ENCODE results near the gene VWCE.

GRCh38 chr11:61274084-61274483 lies 21.0 kb downstream of the VWCE start:
- TF ChIP-seq, protein P1, sequence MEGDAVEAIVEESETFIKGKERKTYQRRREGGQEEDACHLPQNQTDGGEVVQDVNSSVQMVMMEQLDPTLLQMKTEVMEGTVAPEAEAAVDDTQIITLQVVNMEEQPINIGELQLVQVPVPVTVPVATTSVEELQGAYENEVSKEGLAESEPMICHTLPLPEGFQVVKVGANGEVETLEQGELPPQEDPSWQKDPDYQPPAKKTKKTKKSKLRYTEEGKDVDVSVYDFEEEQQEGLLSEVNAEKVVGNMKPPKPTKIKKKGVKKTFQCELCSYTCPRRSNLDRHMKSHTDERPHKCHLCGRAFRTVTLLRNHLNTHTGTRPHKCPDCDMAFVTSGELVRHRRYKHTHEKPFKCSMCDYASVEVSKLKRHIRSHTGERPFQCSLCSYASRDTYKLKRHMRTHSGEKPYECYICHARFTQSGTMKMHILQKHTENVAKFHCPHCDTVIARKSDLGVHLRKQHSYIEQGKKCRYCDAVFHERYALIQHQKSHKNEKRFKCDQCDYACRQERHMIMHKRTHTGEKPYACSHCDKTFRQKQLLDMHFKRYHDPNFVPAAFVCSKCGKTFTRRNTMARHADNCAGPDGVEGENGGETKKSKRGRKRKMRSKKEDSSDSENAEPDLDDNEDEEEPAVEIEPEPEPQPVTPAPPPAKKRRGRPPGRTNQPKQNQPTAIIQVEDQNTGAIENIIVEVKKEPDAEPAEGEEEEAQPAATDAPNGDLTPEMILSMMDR (IDR thresholded peaks at IDR 0.05): no peak
- no peak for TF ChIP-seq POLR2AphosphoS5 (IDR thresholded peaks at IDR 0.05)
